Memory B cell (primary cell): Measurements from ENCODE around the gene CSDE1.

Source experiments
- ATAC-seq: fragments of 150-1000 bp; cut with Tn5 transposase; 2 replicates; pipeline ENCODE4 v1.10.0; 2021; ENCODE audit warnings: low read depth, mild to moderate bottlenecking, moderate library complexity
- DNase-seq, 2 donors: peaks; one replicate each; pipeline ENCODE4 v3.0.0; 2022; ENCODE audit warnings: low spot score in 2 of 2
- H3K27ac Mint-ChIP-seq: one replicate; pipeline ENCODE4 v1.8.0; 2022; ENCODE audit warnings: mild to moderate bottlenecking, moderate library complexity, mixed read lengths
- H3K27me3 Mint-ChIP-seq: one replicate; pipeline ENCODE4 v1.8.0; 2022; ENCODE audit warnings: mixed read lengths
- H3K36me3 Mint-ChIP-seq: one replicate; pipeline ENCODE4 v1.8.0; 2022; ENCODE audit warnings: mild to moderate bottlenecking, mixed read lengths
- H3K4me1 Mint-ChIP-seq: one replicate; pipeline ENCODE4 v1.8.0; 2022; ENCODE audit warnings: mixed read lengths
- H3K4me3 Mint-ChIP-seq: one replicate; pipeline ENCODE4 v1.8.0; 2022; ENCODE audit warnings: mild to moderate bottlenecking, moderate library complexity, mixed read lengths
- H3K9me3 Mint-ChIP-seq: one replicate; pipeline ENCODE4 v1.8.0; 2022; ENCODE audit warnings: mixed read lengths

Gene CSDE1

DNA sequence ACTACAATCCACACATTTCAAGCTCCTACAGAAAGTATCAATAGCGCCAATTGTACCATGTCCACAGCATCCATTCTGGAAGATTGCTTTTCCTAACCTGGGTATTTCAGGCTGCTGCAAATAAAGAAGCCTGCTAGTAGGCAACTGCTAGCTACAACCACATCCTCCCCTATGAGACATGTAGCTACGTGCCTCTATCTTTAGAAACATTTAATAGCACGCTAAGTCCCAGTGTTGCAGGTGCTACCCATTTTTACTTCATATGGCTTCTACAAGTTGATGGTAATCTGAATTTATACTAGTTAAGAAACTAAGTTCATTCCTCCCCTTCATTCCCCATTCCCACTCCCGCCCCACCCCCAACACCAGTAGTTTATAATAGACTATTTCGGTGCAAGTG is 55.0 kb downstream of the CSDE1 start:
- no peak overlapping the region for H3K27ac Mint-ChIP-seq
- H3K36me3 Mint-ChIP-seq = peaks cover 3% of the 10 kb centered on the region
- H3K9me3 Mint-ChIP-seq = no peaks in the 10 kb centered on the region
- no peak overlapping the region for H3K4me3 Mint-ChIP-seq
- H3K27me3 Mint-ChIP-seq = peaks cover 4% of the 10 kb centered on the region
- ATAC-seq (no peak), DNase-seq (no peak)
- H3K4me1 Mint-ChIP-seq = no peaks in the 10 kb centered on the region

DNA sequence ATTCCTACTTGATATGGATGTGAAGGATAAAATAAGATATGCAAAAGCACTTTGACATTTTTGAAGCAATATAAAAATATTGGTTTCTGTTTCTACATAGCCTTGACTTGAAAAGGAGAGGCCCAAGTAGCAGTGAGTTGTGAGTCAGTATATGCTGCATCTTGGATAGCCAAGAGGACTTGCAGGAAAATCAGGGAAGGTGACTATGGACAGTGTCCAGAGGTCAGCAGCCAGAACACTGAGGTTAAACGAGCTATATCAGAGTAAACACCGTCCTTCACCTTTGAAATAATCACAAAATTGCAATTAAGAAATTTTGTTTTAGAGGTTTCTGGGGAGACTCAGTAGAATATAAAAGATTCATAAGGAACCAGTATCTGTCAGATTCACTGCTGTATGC is 55.9 kb downstream of the CSDE1 start:
- ATAC-seq (no peak), DNase-seq (no peak)
- H3K9me3 Mint-ChIP-seq = no peaks in the 10 kb centered on the region
- H3K27ac Mint-ChIP-seq = no peak overlapping the region
- no peaks in the 10 kb centered on the region for H3K36me3 Mint-ChIP-seq
- H3K4me1 Mint-ChIP-seq = no peaks in the 10 kb centered on the region
- H3K27me3 Mint-ChIP-seq = peaks cover 4% of the 10 kb centered on the region
- no peak overlapping the region for H3K4me3 Mint-ChIP-seq

DNA sequence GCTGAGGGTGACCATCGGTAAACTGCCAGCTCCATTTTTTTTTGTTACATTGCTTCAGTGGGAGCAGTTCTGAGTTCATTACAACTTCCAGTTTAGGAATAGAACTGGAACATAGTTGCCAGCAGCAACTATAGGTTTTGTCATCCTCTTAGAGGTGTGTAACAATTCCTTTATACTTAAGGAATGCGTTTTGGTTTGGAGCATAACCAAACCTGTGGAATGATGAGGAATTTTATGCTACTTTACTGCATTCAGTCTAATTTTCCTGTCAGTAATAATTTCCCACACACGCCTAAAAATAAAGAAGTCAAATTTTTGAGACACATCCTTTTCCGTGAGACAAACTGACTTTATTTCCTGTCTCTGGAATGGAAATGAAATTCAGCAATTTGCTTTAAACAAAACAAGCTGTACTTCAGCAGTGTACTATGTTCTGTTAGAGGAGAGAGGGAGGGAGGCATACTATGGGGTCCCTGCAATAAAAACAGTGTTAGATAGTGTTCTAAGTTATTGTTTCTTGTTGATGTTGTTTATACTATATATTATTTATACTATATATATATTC is 57.7 kb downstream of the CSDE1 start:
- H3K27ac Mint-ChIP-seq = no peak overlapping the region
- DNase-seq = no peak
- peaks cover 4% of the 10 kb centered on the region for H3K27me3 Mint-ChIP-seq
- H3K36me3 Mint-ChIP-seq = no peaks in the 10 kb centered on the region
- H3K4me1 Mint-ChIP-seq = no peaks in the 10 kb centered on the region
- no peak overlapping the region for H3K4me3 Mint-ChIP-seq
- no peaks in the 10 kb centered on the region for H3K9me3 Mint-ChIP-seq
- ATAC-seq = no peak

GRCh38 chr1:114696810-114697209 is 61.0 kb downstream of the CSDE1 start:
- no peak for ATAC-seq
- DNase-seq = no peak

DNA sequence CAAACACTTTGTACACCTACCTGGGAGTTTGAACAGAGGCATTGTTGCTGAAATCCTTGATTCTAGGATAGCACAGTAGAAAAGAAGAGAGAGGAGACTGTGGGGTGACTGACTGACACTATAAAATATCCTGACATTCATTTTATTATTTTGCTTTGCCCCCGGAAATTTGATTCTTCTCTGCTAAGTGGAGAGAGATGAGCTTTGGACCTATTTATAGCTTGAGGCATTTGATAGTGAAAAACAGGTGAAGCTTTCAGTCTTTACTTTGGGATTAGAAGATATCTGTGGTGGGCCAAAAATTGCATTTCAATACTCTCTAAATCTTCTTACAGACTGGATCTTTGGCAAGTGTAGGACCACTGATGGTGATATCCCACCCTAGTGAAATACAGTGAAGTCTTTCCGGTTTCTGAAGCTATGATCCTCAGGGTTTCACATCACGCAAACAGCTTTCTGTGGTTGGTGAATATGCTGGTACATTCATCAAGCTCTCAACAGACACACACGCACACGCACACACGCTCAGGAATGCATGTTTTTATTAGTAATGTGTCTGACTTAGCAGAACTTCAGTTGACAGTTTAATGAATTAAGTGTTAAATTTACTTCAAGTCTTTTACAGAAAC is 62.2 kb downstream of the CSDE1 start, which contains the start of gene AMPD1:
TSS of gene AMPD1 (minus strand) at position 117 of the 629 bp plus-strand sequence. CDS start at position 42, 75 bp downstream.
- Mint-ChIP-seq H3K9me3 (no peaks in the 10 kb centered on the region), H3K4me3 (no peak within 1 kb of the TSS), H3K27me3 (peaks cover 5% of the 10 kb centered on the region), H3K27ac (no peak within 1 kb of the TSS), H3K4me1 (no peaks in the 10 kb centered on the region), H3K36me3 (no peaks in the 10 kb centered on the region)
- ATAC-seq = no peak
- no peak for DNase-seq

More at GRCh38 chr1:114696810-114697209, 61.0 kb downstream of the CSDE1 start:
- no peaks in the 10 kb centered on the region for H3K36me3 Mint-ChIP-seq
- H3K27ac Mint-ChIP-seq = no peak overlapping the region
- H3K4me1 Mint-ChIP-seq = no peaks in the 10 kb centered on the region
- H3K9me3 Mint-ChIP-seq = no peaks in the 10 kb centered on the region
- H3K27me3 Mint-ChIP-seq = peaks cover 4% of the 10 kb centered on the region
- no peak overlapping the region for H3K4me3 Mint-ChIP-seq

DNA sequence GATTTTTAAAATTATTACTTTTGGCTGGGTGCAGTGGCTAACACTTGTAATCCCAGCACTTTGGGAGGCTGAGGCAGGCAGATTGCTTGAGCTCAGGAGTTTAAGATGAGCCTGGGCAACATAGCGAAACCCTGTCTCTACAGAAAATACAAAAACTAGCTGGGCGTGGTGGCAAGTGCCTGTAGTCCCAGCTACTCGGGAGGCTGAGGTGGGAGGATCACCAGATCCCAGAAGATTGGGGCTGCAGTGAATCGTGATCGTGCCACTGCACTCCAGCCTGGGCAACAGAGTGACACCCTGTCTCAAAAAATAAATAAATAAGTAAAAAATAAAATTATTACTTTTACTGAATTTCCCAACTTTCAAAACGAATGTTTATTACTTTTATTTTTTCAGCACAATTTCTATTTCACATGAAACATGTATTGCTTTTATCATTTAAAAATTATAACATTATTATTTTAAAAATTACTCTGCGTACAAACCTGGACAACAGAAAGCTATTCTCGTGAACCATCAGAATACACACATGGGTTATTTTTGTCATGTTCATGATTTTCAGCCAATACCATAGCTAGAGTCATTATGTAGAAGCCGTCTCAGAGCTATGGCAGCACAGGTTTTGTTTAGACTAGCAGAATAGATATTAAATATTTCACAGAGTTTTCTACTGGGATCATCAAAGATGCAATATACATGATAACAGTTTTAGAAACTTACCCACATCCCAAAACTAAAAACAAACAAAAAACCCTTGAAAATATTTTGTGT is 63.1 kb downstream of the CSDE1 start:
- H3K27me3 Mint-ChIP-seq = peaks cover 5% of the 10 kb centered on the region
- no peaks in the 10 kb centered on the region for H3K4me1 Mint-ChIP-seq
- no peaks in the 10 kb centered on the region for H3K36me3 Mint-ChIP-seq
- DNase-seq = no peak
- no peak overlapping the region for H3K4me3 Mint-ChIP-seq
- no peak overlapping the region for H3K27ac Mint-ChIP-seq
- no peak for ATAC-seq
- H3K9me3 Mint-ChIP-seq = no peaks in the 10 kb centered on the region

DNA sequence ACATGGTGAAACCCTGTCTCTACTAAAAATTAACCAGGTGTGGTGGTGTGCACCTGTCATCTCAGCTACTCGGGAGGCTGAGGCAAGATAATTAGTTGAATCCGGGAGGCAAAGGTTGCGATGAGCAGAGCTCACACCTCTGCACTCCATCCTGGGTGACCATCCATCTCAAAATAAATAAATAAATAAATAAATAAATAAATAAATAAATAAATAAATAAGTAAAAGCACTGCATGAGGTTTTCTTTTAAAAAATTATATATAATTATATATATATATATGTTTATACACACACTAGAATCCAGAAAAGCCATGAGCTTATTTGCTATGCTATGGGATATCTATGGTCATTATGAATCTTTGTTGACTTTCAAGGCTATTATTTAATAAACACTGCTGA is 64.8 kb downstream of the CSDE1 start:
- H3K4me1 Mint-ChIP-seq = no peaks in the 10 kb centered on the region
- no peak for ATAC-seq
- no peaks in the 10 kb centered on the region for H3K9me3 Mint-ChIP-seq
- no peak for DNase-seq
- H3K36me3 Mint-ChIP-seq = no peaks in the 10 kb centered on the region
- no peak overlapping the region for H3K4me3 Mint-ChIP-seq
- H3K27ac Mint-ChIP-seq = no peak overlapping the region
- peaks cover 11% of the 10 kb centered on the region for H3K27me3 Mint-ChIP-seq

DNA sequence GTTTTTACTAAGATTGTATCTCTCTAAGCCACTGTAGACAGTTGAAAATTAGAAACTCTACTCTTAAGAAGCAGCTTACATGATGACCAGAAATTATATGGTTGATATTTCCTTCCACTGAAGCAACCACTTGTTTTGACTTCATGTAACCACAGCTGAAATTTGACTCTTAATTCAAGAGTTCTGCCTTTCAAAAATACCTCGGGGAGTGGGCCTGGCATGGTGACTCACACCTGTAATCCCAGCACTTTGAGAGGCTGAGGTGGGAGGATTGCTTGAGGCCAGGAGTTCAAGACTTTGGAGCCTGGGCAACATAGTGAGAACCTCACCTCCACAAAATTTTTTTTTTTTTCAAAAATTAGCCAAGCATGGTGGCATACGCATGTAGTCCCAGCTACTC is 66.7 kb downstream of the CSDE1 start:
- no peaks in the 10 kb centered on the region for H3K36me3 Mint-ChIP-seq
- H3K9me3 Mint-ChIP-seq = no peaks in the 10 kb centered on the region
- no peak overlapping the region for H3K27ac Mint-ChIP-seq
- H3K4me3 Mint-ChIP-seq = no peak overlapping the region
- ATAC-seq (no peak), DNase-seq (no peak)
- H3K4me1 Mint-ChIP-seq = no peaks in the 10 kb centered on the region
- H3K27me3 Mint-ChIP-seq = peaks cover 20% of the 10 kb centered on the region

- Mint-ChIP-seq H3K9me3 (no peaks in the 10 kb centered on the region), H3K4me1 (no peaks in the 10 kb centered on the region), H3K27me3 (peaks cover 20% of the 10 kb centered on the region), H3K27ac (no peak overlapping the region), H3K4me3 (no peak overlapping the region), H3K36me3 (no peaks in the 10 kb centered on the region)
- ATAC-seq (no peak), DNase-seq (no peak)
These were observed 67.6 kb downstream of the CSDE1 start for GRCh38 chr1:114690148-114690547.

DNA sequence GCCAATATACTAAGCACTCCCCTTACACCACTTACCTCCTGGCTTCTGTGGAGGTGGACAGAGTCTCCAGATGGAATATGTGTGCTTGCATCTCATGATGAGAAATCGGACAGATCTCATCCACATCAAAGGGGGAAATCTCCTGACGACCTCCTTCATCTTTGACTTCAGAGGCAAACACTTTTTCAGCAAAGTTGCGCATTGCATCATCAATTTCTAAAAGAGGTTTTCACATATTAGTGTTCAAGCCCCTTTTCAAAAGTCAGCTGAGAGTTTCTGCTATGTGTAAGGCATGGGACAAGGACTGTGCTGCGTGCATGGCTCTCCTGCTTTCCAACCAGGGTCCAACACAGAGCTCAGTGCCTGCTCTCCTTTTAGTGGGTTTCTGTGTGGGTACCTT is 69.3 kb downstream of the CSDE1 start:
- no peak overlapping the region for H3K4me3 Mint-ChIP-seq
- no peak for ATAC-seq
- no peak overlapping the region for H3K27ac Mint-ChIP-seq
- no peaks in the 10 kb centered on the region for H3K4me1 Mint-ChIP-seq
- no peak for DNase-seq
- no peaks in the 10 kb centered on the region for H3K36me3 Mint-ChIP-seq
- peaks cover 22% of the 10 kb centered on the region for H3K27me3 Mint-ChIP-seq
- H3K9me3 Mint-ChIP-seq = no peaks in the 10 kb centered on the region

DNA sequence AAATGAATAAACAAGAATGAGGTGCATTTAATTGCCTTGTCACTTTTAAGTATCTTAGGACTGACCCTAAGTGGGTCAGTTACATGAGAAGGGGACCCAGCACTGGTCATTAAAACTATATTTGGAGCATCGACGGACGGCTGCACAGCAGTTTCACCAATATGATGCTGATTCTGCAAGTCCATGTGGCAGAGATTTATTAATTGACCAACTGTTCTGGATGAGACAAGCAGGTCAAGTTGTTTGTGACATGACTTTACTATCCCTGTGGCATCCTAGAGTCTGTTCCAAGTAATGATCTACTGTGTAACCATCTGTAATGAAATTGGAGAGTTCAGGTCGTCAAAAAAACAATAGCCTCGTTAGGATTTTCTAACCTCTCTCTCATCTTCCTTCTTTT is 71.9 kb downstream of the CSDE1 start:
- peaks cover 23% of the 10 kb centered on the region for H3K27me3 Mint-ChIP-seq
- DNase-seq (no peak), ATAC-seq (no peak)
- H3K9me3 Mint-ChIP-seq = no peaks in the 10 kb centered on the region
- no peaks in the 10 kb centered on the region for H3K4me1 Mint-ChIP-seq
- no peak overlapping the region for H3K4me3 Mint-ChIP-seq
- H3K27ac Mint-ChIP-seq = no peak overlapping the region
- no peaks in the 10 kb centered on the region for H3K36me3 Mint-ChIP-seq

GRCh38 chr1:114677691-114678090 is 80.1 kb downstream of the CSDE1 start:
- no peak overlapping the region for H3K4me3 Mint-ChIP-seq
- H3K4me1 Mint-ChIP-seq = no peaks in the 10 kb centered on the region
- no peak for DNase-seq
- no peak overlapping the region for H3K27ac Mint-ChIP-seq
- H3K27me3 Mint-ChIP-seq = peaks cover 19% of the 10 kb centered on the region
- no peaks in the 10 kb centered on the region for H3K36me3 Mint-ChIP-seq
- no peak for ATAC-seq
- H3K9me3 Mint-ChIP-seq = no peaks in the 10 kb centered on the region

- DNase-seq (no peak), ATAC-seq (no peak)
- Mint-ChIP-seq H3K27me3 (peaks cover 21% of the 10 kb centered on the region), H3K4me3 (no peak overlapping the region), H3K27ac (no peak overlapping the region), H3K9me3 (no peaks in the 10 kb centered on the region), H3K4me1 (no peaks in the 10 kb centered on the region), H3K36me3 (no peaks in the 10 kb centered on the region)
These were observed 81.7 kb downstream of the CSDE1 start for GRCh38 chr1:114676115-114676514.

GRCh38 chr1:114671939-114672275 is 85.9 kb downstream of the CSDE1 start:
- H3K9me3 Mint-ChIP-seq = no peaks in the 10 kb centered on the region
- H3K27ac Mint-ChIP-seq = no peak overlapping the region
- peaks cover 5% of the 10 kb centered on the region for H3K4me1 Mint-ChIP-seq
- H3K27me3 Mint-ChIP-seq = peaks cover 17% of the 10 kb centered on the region
- ATAC-seq (no peak), DNase-seq (no peak)
- no peak overlapping the region for H3K4me3 Mint-ChIP-seq
- H3K36me3 Mint-ChIP-seq = no peaks in the 10 kb centered on the region
